Tibial nerve (tissue), 4 donors: Measurements from ENCODE around the gene KDM5A. TPM values are rescaled to one million over a fixed set of nuclear protein-coding genes. Genes with fewer than 3 reads are reported as not detected.

Experiments used
- DNase-seq, 2 donors: peaks; one replicate each; pipeline ENCODE4 v3.0.0-alpha.2; 2019; ENCODE audit warnings: low spot score in 2 of 2
- H3K27ac ChIP-seq, 4 donors: fragments of 200-600 bp; sonication (generic) in 3 of 4; one replicate each; pipeline ENCODE4 v1.5.1; 2017 to 2019; ENCODE audit warnings: mild to moderate bottlenecking in 1 of 4
- H3K27me3 ChIP-seq, 2 donors: fragments of 200-600 bp; sonication (generic) in 1 of 2; one replicate each; pipeline versions ENCODE4 v1.5.1 to v1.6.0; 2017 to 2019
- H3K36me3 ChIP-seq, 3 donors: fragments of 200-600 bp; sonication (generic); one replicate each; pipeline ENCODE4 v1.5.1; 2018 to 2019
- H3K4me1 ChIP-seq, 4 donors: fragments of 200-600 bp; sonication (generic) in 3 of 4; one replicate each; pipeline ENCODE4 v1.5.1; 2017 to 2019
- H3K4me3 ChIP-seq, 4 donors: fragments of 200-600 bp; sonication (generic) in 3 of 4; one replicate each; pipeline ENCODE4 v1.5.1; 2017 to 2019; ENCODE audit warnings: mild to moderate bottlenecking in 1 of 4, moderate library complexity in 1 of 4
- H3K9me3 ChIP-seq, 4 donors: fragments of 200-600 bp; sonication (generic) in 3 of 4; one replicate each; pipeline ENCODE4 v1.5.1; 2017 to 2019
- EP300 ChIP-seq, 2 donors: sonication (generic); formaldehyde crosslinking; IDR thresholded peaks; one replicate each; pipeline ENCODE4 v1.6.1; 2017; ENCODE audit warnings: antibody characterized with exemption in 2 of 2, mild to moderate bottlenecking in 1 of 2
- POLR2A ChIP-seq, 2 donors: fragments of 450-650 bp; IDR thresholded peaks; one replicate each; pipeline ENCODE4 v1.6.1; 2017; ENCODE audit warnings: antibody characterized with exemption in 2 of 2, mild to moderate bottlenecking in 2 of 2, moderate library complexity in 2 of 2
- WGBS, 2 donors: methylation state at CpG; one replicate each; pipeline ENCODE4 v1.1.5; 2018; 5-methylcytosine and 5-hydroxymethylcytosine counted together
- total RNA-seq, 4 donors: library from RNA; depleted of rRNA; stranded (reverse); fragments of >200 nt; gene quantifications; one replicate each; pipeline ENCODE4 v1.1.0, GENCODE V29; 2016
- TF ChIP-seq, protein P1 (sequence below), 5 experiments: fragments of 200-600 bp in 3 of 5; fragments of 450-650 bp in 2 of 5; sonication (generic) in 3 of 5; IDR thresholded peaks; one replicate each; pipeline ENCODE4 v1.5.1; 2016 to 2019; ENCODE audit warnings: antibody characterized with exemption in 5 of 5, mild to moderate bottlenecking in 3 of 5, moderate library complexity in 2 of 5

KDM5A gene
- total RNA-seq, 4 donors from 2014 or later: 31.5 to 154 (median 68.4) TPM

DNA sequence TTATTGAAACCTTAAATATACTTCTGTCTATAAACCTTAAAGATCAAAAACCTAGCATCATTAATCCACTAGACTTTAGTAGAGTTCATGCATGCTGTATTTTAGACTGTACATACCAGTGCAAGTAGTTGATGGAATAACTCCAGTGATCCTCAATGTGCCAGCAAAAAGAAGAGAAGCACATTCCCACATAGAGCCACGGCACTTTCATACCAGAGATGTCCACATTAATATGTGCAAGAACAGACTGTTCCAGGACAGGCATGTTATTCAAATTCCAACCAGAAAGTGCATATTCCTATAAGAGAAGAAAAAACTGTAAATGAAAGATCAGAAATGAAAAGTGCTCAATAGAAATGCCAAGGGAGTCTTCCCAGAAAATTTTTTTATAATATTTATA, 55.0 kb downstream of the KDM5A start:
- DNase-seq: no peak
- no peak overlapping the region for H3K27ac ChIP-seq
- no peaks in the 10 kb centered on the region for H3K9me3 ChIP-seq
- no peaks in the 10 kb centered on the region for H3K27me3 ChIP-seq
- H3K4me3 ChIP-seq: no peak overlapping the region
- WGBS, 2 donors: 69 to 100% methylated on average over 1 of the region's 1 CpG
- no peak for TF ChIP-seq EP300 (IDR thresholded peaks at IDR 0.05)
- no peak for TF ChIP-seq POLR2A (IDR thresholded peaks at IDR 0.05)
- TF ChIP-seq, protein P1, sequence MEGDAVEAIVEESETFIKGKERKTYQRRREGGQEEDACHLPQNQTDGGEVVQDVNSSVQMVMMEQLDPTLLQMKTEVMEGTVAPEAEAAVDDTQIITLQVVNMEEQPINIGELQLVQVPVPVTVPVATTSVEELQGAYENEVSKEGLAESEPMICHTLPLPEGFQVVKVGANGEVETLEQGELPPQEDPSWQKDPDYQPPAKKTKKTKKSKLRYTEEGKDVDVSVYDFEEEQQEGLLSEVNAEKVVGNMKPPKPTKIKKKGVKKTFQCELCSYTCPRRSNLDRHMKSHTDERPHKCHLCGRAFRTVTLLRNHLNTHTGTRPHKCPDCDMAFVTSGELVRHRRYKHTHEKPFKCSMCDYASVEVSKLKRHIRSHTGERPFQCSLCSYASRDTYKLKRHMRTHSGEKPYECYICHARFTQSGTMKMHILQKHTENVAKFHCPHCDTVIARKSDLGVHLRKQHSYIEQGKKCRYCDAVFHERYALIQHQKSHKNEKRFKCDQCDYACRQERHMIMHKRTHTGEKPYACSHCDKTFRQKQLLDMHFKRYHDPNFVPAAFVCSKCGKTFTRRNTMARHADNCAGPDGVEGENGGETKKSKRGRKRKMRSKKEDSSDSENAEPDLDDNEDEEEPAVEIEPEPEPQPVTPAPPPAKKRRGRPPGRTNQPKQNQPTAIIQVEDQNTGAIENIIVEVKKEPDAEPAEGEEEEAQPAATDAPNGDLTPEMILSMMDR (IDR thresholded peaks at IDR 0.05): no peak
- H3K4me1 ChIP-seq: no peaks in the 10 kb centered on the region
- H3K36me3 ChIP-seq: peaks cover 0 to 71% (median 10%) of the 10 kb centered on the region in 3 donors

DNA sequence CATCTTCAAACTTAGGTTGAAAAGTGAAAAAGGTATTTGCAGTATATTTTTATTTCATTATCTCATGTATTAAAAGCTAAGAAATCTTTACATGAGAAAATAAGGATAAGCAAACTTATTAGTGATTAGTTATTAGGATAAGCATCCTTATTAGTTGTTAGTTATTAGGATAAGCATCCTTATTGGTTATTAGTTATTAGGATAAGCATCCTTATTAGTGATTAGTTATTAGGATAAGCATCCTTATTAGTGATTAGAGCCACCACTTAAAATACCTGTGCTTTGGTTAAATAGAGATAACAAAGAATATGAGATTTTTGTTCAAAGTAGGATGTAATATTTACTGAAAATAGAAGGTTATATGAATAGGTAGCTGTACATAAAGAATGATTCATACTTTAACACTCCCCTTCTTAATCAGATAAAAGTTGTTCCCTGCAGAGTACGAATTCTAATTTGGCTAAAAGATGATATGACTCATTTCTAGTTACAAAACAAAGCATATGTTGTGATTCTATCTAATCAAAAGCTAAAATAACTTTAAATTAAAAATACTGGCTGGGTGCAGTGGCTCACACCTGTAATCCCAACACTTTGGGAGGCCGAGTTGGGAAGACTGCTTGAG, 56.4 kb downstream of the KDM5A start:
- WGBS, 2 donors: 87 to 88% methylated on average over 2 of the region's 2 CpGs
- Histone ChIP-seq H3K4me1 (peaks cover 0 to 3% (median 0%) of the 10 kb centered on the region in 4 donors), H3K9me3 (no peaks in the 10 kb centered on the region), H3K27me3 (no peaks in the 10 kb centered on the region), H3K27ac (no peak overlapping the region), H3K36me3 (peaks cover 0 to 71% (median 10%) of the 10 kb centered on the region in 3 donors), H3K4me3 (no peak overlapping the region)
- DNase-seq: no peak
- TF ChIP-seq POLR2A (IDR thresholded peaks at IDR 0.05) (no peak), EP300 (IDR thresholded peaks at IDR 0.05) (no peak)
- TF ChIP-seq, protein P1 (IDR thresholded peaks at IDR 0.05): no peak

DNA sequence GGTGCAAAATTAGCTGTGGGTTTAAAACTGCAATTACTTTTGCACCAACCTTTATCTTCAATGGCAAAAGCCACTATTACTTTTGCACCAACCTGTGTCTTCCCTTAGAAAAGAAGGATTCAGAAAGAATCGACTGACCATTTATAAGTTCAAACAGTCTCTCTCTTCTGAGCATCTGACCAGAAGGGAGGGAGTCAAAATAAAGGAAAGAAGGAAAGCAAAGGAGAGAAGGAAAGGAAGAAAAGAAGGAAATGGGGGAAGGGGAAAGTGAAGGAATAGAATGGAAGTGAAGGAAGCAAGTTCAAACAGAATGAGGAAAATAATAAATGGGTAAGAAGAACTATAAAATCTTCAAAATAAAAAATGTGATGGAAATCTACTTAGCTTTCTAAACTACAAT, 57.8 kb downstream of the KDM5A start:
- H3K36me3 ChIP-seq: peaks cover 0 to 74% (median 10%) of the 10 kb centered on the region in 3 donors

DNA sequence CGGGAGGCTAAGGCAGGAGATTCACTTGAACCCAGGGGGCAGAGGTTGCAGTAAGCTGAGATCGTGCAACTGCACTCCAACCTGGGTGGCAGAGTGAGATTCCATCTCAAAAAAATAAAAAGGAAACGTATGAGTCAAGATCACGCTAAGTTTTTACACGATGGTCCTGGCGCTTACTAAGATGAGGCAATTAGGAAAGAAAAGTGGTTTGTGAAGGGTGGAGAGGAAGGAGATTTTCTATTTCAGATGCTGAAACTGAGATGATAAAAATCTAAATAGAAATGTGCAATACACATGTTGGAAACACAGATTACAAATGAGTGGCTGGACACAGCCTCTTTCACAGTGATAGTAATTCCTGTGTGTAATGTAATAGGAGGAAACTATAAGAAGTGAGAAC, 63.2 kb downstream of the KDM5A start:
- 81 to 88% methylated on average over 6 of the region's 6 CpGs for WGBS, 2 donors
- H3K4me3 ChIP-seq: no peak overlapping the region

More for the DNA sequence above, 57.8 kb downstream of the KDM5A start:
- Histone ChIP-seq H3K27me3 (no peaks in the 10 kb centered on the region), H3K9me3 (no peaks in the 10 kb centered on the region), H3K4me3 (no peak overlapping the region), H3K27ac (no peak overlapping the region), H3K4me1 (peaks cover 0 to 3% (median 0%) of the 10 kb centered on the region in 4 donors)
- WGBS, 2 donors: 84 to 93% methylated on average over 1 of the region's 1 CpG
- no peak for DNase-seq
- TF ChIP-seq EP300 (IDR thresholded peaks at IDR 0.05): no peak
- TF ChIP-seq, protein P1 (IDR thresholded peaks at IDR 0.05): no peak
- TF ChIP-seq POLR2A (IDR thresholded peaks at IDR 0.05): no peak

DNA sequence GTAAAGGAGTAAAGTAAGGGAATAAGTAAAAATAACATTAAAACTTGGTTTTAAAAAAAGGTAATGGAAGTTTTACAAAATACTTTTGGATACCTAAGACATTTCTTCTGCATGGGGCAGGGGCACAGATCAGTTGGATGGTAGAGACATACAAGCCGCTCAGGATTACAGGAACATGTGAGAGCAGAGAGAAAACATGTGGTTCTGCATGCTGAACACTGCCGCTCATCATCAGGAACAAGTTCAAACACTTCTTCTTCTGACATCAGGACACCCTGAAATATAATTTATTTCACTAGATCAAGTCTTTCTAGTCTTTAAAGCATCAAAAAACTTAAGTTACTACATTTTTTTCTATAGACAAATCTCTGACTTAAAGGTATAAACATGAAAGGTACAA, 65.6 kb downstream of the KDM5A start:
- TF ChIP-seq POLR2A (IDR thresholded peaks at IDR 0.05) (no peak), EP300 (IDR thresholded peaks at IDR 0.05) (no peak)
- TF ChIP-seq, protein P1 (IDR thresholded peaks at IDR 0.05): no peak
- DNase-seq: no peak
- H3K27ac ChIP-seq: no peak overlapping the region
- peaks cover 0 to 100% (median 26%) of the 10 kb centered on the region in 3 donors for H3K36me3 ChIP-seq
- H3K4me3 ChIP-seq: no peak overlapping the region
- peaks cover 0 to 13% (median 0%) of the 10 kb centered on the region in 4 donors for H3K4me1 ChIP-seq
- H3K27me3 ChIP-seq: no peaks in the 10 kb centered on the region
- no peaks in the 10 kb centered on the region for H3K9me3 ChIP-seq
- WGBS, 2 donors: 92 to 94% methylated on average over 2 of the region's 2 CpGs

More for the DNA sequence above, 63.2 kb downstream of the KDM5A start:
- Histone ChIP-seq H3K27me3 (no peaks in the 10 kb centered on the region), H3K27ac (no peak overlapping the region), H3K9me3 (no peaks in the 10 kb centered on the region), H3K36me3 (peaks cover 0 to 83% (median 9%) of the 10 kb centered on the region in 3 donors), H3K4me1 (peaks cover 0 to 3% (median 0%) of the 10 kb centered on the region in 4 donors)
- no peak for DNase-seq
- TF ChIP-seq, protein P1 (IDR thresholded peaks at IDR 0.05): no peak
- TF ChIP-seq POLR2A (IDR thresholded peaks at IDR 0.05) (no peak), EP300 (IDR thresholded peaks at IDR 0.05) (no peak)
